Esophagus mucosa (tissue), 1 donor: ENCODE data around the gene PPM1E. TPM values are rescaled to one million over a fixed set of nuclear protein-coding genes. Genes with fewer than 3 reads are reported as not detected.

Source experiments
- ATAC-seq: fragments of 200-7000 bp; cut with Tn5 transposase; one replicate; pipeline ENCODE4 v1.9.1; 2020
- total RNA-seq: library from RNA; stranded (reverse); gene quantifications from one replicate; pipeline ENCODE4 v1.2.4, GENCODE V29; 2023
- donor health status: DM: yes; HTN: yes; CAD: no.

The PPM1E gene
- total RNA-seq, 1 donor from 2014 or later: 0.04 TPM

GRCh38 chr17:58998871-58999270, 243.2 kb downstream of the PPM1E start:
- ATAC-seq: no peak

GRCh38 chr17:58999500-58999899, 243.8 kb downstream of the PPM1E start:
- ATAC-seq: no peak

- ATAC-seq: no peak
Observed at GRCh38 chr17:59000022-59000421, 244.4 kb downstream of the PPM1E start.

- peak; percentile 79 for ATAC-seq
Observed at GRCh38 chr17:59001158-59001814, 245.6 kb downstream of the PPM1E start.

- ATAC-seq: no peak
Observed at GRCh38 chr17:59002126-59002525, 246.5 kb downstream of the PPM1E start.

GRCh38 chr17:59002848-59003247, 247.2 kb downstream of the PPM1E start:
- no peak for ATAC-seq

GRCh38 chr17:59003860-59004259, 248.2 kb downstream of the PPM1E start:
- ATAC-seq: no peak

GRCh38 chr17:59004338-59005111, 248.9 kb downstream of the PPM1E start:
- peak; percentile 79 for ATAC-seq

- no peak for ATAC-seq
Observed at GRCh38 chr17:59007995-59008394, 252.3 kb downstream of the PPM1E start.

- no peak for ATAC-seq
Observed at GRCh38 chr17:59008737-59009136, 253.1 kb downstream of the PPM1E start.

- no peak for ATAC-seq
Observed at GRCh38 chr17:59010026-59010425, 254.4 kb downstream of the PPM1E start.

GRCh38 chr17:59011975-59012374, 256.3 kb downstream of the PPM1E start:
- ATAC-seq: no peak

GRCh38 chr17:59018019-59018418, 262.4 kb downstream of the PPM1E start:
- ATAC-seq: no peak

GRCh38 chr17:59024916-59025315, 269.3 kb downstream of the PPM1E start:
- no peak for ATAC-seq

GRCh38 chr17:59026176-59026939, 270.7 kb downstream of the PPM1E start:
- no peak for ATAC-seq

- no peak for ATAC-seq
Observed at GRCh38 chr17:59027750-59028149, 272.1 kb downstream of the PPM1E start.

GRCh38 chr17:59028328-59028727, 272.7 kb downstream of the PPM1E start:
- ATAC-seq: no peak

GRCh38 chr17:59030811-59031210, 275.2 kb downstream of the PPM1E start:
- no peak for ATAC-seq

Other genes starting within 250 kb of the PPM1E start
- 32.3 TPM for gene MTMR4, start 241.2 kb upstream of the PPM1E start, total RNA-seq
- gene TEX14, start 63.8 kb upstream of the PPM1E start, total RNA-seq: 0.24 TPM
- gene RAD51C, start 63.3 kb upstream of the PPM1E start, total RNA-seq: 15.1 TPM